Breast epithelium (tissue), 4 donors: ENCODE measurements around the gene SIGLEC8. TPM values are rescaled to one million over a fixed set of nuclear protein-coding genes. Genes with fewer than 3 reads are reported as not detected.
"Not testable (repeated sequence)": the region's sequence is repeated elsewhere in the genome, so short reads cannot be mapped to it uniquely, and the experiment has no call there.

Source experiments
- DNase-seq, 2 donors: peaks; one replicate each; pipeline ENCODE4 v3.0.0-alpha.2; 2019; ENCODE audit warnings: low spot score in 2 of 2
- H3K27ac ChIP-seq, 2 donors: fragments of 200-600 bp; sonication (generic) in 1 of 2; one replicate each; pipeline ENCODE4 v1.5.1; 2016 to 2019; ENCODE audit warnings: mild to moderate bottlenecking in 1 of 2
- H3K27me3 ChIP-seq, 2 donors: fragments of 200-600 bp; sonication (generic) in 1 of 2; one replicate each; pipeline versions ENCODE4 v1.5.1 to v1.6.0; 2017 to 2019; ENCODE audit warnings: control low read depth in 1 of 2, mild to moderate bottlenecking in 1 of 2
- H3K36me3 ChIP-seq: fragments of 200-600 bp; one replicate; pipeline ENCODE4 v1.5.1; 2019
- H3K4me1 ChIP-seq, 2 donors: fragments of 200-600 bp; sonication (generic); one replicate each; pipeline ENCODE4 v1.5.1; 2016 to 2019; ENCODE audit warnings: control low read depth in 1 of 2
- H3K4me3 ChIP-seq, 3 donors: fragments of 200-600 bp; sonication (generic); 1 replicate in 2 of 3; 2 replicates in 1 of 3; pipeline ENCODE4 v1.5.1; 2016 to 2019; ENCODE audit warnings: mild to moderate bottlenecking in 3 of 3, moderate library complexity in 2 of 3
- H3K9me3 ChIP-seq, 2 donors: fragments of 200-600 bp; sonication (generic) in 1 of 2; one replicate each; pipeline ENCODE4 v1.5.1; 2016 to 2019; ENCODE audit warnings: control low read depth in 1 of 2
- POLR2A ChIP-seq: fragments of 450-650 bp; IDR thresholded peaks from one replicate; pipeline ENCODE4 v1.6.1; 2016; ENCODE audit warnings: antibody characterized with exemption, mild to moderate bottlenecking, moderate library complexity
- POLR2AphosphoS5 ChIP-seq, 3 donors: sonication (generic); formaldehyde crosslinking; IDR thresholded peaks; one replicate each; pipeline ENCODE4 v1.6.1; 2017; ENCODE audit warnings: antibody characterized with exemption in 3 of 3
- intact Hi-C: fragments of 100-400 bp; cut with DNase I; formaldehyde crosslinking; loops from one replicate; pipeline ENCODE4 v1.15.1; 2023; ENCODE audit warnings: low total_unique reads
- total RNA-seq, 3 donors: library from RNA; depleted of rRNA; stranded (reverse); fragments of >200 nt; gene quantifications; one replicate each; pipeline ENCODE4 v1.1.0, GENCODE V29; 2016
- TF ChIP-seq, protein P1 (sequence below), 3 donors: fragments of 450-650 bp; IDR thresholded peaks; one replicate each; pipeline ENCODE4 v1.5.1; 2016 to 2017; ENCODE audit warnings: antibody characterized with exemption in 3 of 3, mild to moderate bottlenecking in 3 of 3, moderate library complexity in 3 of 3

The SIGLEC8 gene
- total RNA-seq, 3 donors from 2014 or later, result 0.80 to 8.6 (median 2.3) TPM

- TF ChIP-seq, protein P1, sequence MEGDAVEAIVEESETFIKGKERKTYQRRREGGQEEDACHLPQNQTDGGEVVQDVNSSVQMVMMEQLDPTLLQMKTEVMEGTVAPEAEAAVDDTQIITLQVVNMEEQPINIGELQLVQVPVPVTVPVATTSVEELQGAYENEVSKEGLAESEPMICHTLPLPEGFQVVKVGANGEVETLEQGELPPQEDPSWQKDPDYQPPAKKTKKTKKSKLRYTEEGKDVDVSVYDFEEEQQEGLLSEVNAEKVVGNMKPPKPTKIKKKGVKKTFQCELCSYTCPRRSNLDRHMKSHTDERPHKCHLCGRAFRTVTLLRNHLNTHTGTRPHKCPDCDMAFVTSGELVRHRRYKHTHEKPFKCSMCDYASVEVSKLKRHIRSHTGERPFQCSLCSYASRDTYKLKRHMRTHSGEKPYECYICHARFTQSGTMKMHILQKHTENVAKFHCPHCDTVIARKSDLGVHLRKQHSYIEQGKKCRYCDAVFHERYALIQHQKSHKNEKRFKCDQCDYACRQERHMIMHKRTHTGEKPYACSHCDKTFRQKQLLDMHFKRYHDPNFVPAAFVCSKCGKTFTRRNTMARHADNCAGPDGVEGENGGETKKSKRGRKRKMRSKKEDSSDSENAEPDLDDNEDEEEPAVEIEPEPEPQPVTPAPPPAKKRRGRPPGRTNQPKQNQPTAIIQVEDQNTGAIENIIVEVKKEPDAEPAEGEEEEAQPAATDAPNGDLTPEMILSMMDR (IDR thresholded peaks at IDR 0.05), result no peak
- TF ChIP-seq POLR2A (no peak), POLR2AphosphoS5 (IDR thresholded peaks at IDR 0.05) (no peak)
- no peak for DNase-seq
- Histone ChIP-seq H3K4me1 (no peaks in the 10 kb centered on the region), H3K9me3 (no peaks in the 10 kb centered on the region), H3K27me3 (peaks cover 0 to 51% of the 10 kb centered on the region in 2 donors), H3K4me3 (no peak overlapping the region), H3K27ac (no peak overlapping the region), H3K36me3 (no peaks in the 10 kb centered on the region)
- intact Hi-C loops, result loop anchor here (10.0 kb wide), 1 partner anchor 553 kb away; no protein-coding TSS in a partner anchor
Observed at GRCh38 chr19:51457351-51458013, 772 bp downstream of the SIGLEC8 start.

DNA sequence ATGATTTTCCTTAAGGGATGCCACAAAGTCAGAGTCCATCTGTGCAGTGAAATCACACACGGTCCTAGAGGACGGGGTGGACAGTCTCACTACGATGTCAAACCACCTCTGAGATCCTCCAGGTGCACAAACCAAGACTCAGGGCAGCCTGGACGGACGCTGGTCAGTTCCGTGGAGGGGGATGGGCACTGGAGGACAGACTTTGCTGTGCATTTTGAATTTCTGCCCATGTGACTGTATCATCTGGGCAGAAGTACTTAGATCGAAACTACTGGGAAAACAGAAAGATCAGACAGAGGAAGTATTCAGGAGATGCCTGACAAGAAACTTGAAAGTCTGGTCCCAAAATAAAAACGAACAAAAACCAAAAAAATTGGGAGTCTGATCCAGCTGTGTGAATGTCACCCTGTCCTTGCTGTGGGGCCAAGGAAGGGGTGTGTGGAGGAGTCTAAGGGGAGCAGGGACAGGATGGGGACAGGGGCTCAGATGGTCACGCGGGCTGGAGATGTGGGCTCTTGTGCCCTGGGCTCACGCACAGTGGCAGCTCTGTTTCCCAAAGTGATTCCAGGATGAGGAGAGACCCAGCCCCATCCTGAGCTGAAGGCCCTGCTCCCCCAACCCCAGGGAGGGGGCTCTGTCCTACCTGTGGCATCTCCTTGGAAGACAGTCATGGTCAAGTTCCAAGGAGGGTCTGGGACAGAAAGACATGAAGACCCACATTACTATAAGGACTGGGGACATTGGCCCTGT is 1.5 kb downstream of the SIGLEC8 start:
- Histone ChIP-seq H3K4me1 (no peaks in the 10 kb centered on the region), H3K36me3 (no peaks in the 10 kb centered on the region), H3K27ac (no peak overlapping the region), H3K9me3 (no peaks in the 10 kb centered on the region), H3K27me3 (peaks cover 0 to 46% of the 10 kb centered on the region in 2 donors), H3K4me3 (no peak overlapping the region)
- DNase-seq, result no peak
- intact Hi-C loops, result loop anchor here (10.0 kb wide), 1 partner anchor 552 kb away; no protein-coding TSS in a partner anchor
- TF ChIP-seq POLR2AphosphoS5 (IDR thresholded peaks at IDR 0.05) (no peak), POLR2A (no peak)
- TF ChIP-seq, protein P1 (IDR thresholded peaks at IDR 0.05), result no peak

- no peak for TF ChIP-seq POLR2A
- TF ChIP-seq, protein P1 (IDR thresholded peaks at IDR 0.05), result no peak
- no peak for TF ChIP-seq POLR2AphosphoS5 (IDR thresholded peaks at IDR 0.05)
- Histone ChIP-seq H3K9me3 (no peaks in the 10 kb centered on the region), H3K27ac (no peak overlapping the region), H3K4me3 (no peak overlapping the region), H3K36me3 (no peaks in the 10 kb centered on the region), H3K4me1 (no peaks in the 10 kb centered on the region), H3K27me3 (peaks cover 0 to 27% of the 10 kb centered on the region in 2 donors)
- no peak for DNase-seq
- intact Hi-C loops, result loop anchor here (10.0 kb wide), 1 partner anchor 546 kb away; no protein-coding TSS in a partner anchor
Observed at GRCh38 chr19:51450730-51451307, 7.4 kb downstream of the SIGLEC8 start.

GRCh38 chr19:51448411-51449016 is 9.7 kb downstream of the SIGLEC8 start:
- no peak for DNase-seq
- no peaks in the 10 kb centered on the region for H3K4me1 ChIP-seq
- no peak overlapping the region for H3K27ac ChIP-seq
- no peaks in the 10 kb centered on the region for H3K36me3 ChIP-seq
- intact Hi-C loops, result no loop called here
- no peak for TF ChIP-seq POLR2AphosphoS5 (IDR thresholded peaks at IDR 0.05)
- no peak for TF ChIP-seq POLR2A
- H3K4me3 ChIP-seq, result no peak overlapping the region
- H3K27me3 ChIP-seq, result peaks cover 0 to 22% of the 10 kb centered on the region in 2 donors
- no peaks in the 10 kb centered on the region for H3K9me3 ChIP-seq

GRCh38 chr19:51448011-51448410 is 10.2 kb downstream of the SIGLEC8 start:
- Histone ChIP-seq H3K4me3 (no peak overlapping the region), H3K27me3 (peaks cover 0 to 17% of the 10 kb centered on the region in 2 donors), H3K4me1 (no peaks in the 10 kb centered on the region), H3K36me3 (no peaks in the 10 kb centered on the region), H3K9me3 (no peaks in the 10 kb centered on the region), H3K27ac (no peak overlapping the region)
- TF ChIP-seq, protein P1 (IDR thresholded peaks at IDR 0.05), result no peak
- TF ChIP-seq POLR2A, result no peak
- no peak for TF ChIP-seq POLR2AphosphoS5 (IDR thresholded peaks at IDR 0.05)
- no peak for DNase-seq
- intact Hi-C loops, result no loop called here

GRCh38 chr19:51447510-51447909 is 10.7 kb downstream of the SIGLEC8 start:
- H3K4me1 ChIP-seq, H3K9me3 ChIP-seq, H3K36me3 ChIP-seq, DNase-seq, H3K27ac ChIP-seq, intact Hi-C loops, H3K4me3 ChIP-seq: not testable (repeated sequence)
- peaks cover 0 to 16% of the 10 kb centered on the region in 2 donors for H3K27me3 ChIP-seq
